Endothelial cell of umbilical vein (primary cell): Measurements from ENCODE around the gene GRAMD1B.

Source experiments
- MYC ChIP-seq: IDR thresholded peaks from one replicate; pipeline ENCODE4 v1.6.1; 2011; ENCODE audit warnings: mild to moderate bottlenecking, low read depth, low read length
- POLR2A ChIP-seq: IDR thresholded peaks from 2 replicates; pipeline ENCODE4 v1.6.1; 2012; ENCODE audit warnings: low read depth, mild to moderate bottlenecking, control low read depth, low read length
- POLR2AphosphoS5 ChIP-seq: IDR thresholded peaks from 2 replicates; pipeline ENCODE4 v1.6.1; 2012; ENCODE audit warnings: low read depth, mild to moderate bottlenecking, control low read depth, low read length, moderate library complexity; ENCODE audit not compliant: insufficient read depth
- TF ChIP-seq, protein P1 (sequence below), 2 donors: IDR thresholded peaks; 1 replicate in 1 of 2; 2 replicates in 1 of 2; pipeline ENCODE4 v1.5.1; 2011; ENCODE audit warnings: low read length in 2 of 2, mild to moderate bottlenecking in 2 of 2, moderate library complexity in 2 of 2, control low read depth in 1 of 2, inconsistent platforms in 1 of 2, low read depth in 1 of 2; ENCODE audit not compliant: insufficient read depth in 1 of 2; ENCODE audit errors: extremely low read depth in 1 of 2

DNA sequence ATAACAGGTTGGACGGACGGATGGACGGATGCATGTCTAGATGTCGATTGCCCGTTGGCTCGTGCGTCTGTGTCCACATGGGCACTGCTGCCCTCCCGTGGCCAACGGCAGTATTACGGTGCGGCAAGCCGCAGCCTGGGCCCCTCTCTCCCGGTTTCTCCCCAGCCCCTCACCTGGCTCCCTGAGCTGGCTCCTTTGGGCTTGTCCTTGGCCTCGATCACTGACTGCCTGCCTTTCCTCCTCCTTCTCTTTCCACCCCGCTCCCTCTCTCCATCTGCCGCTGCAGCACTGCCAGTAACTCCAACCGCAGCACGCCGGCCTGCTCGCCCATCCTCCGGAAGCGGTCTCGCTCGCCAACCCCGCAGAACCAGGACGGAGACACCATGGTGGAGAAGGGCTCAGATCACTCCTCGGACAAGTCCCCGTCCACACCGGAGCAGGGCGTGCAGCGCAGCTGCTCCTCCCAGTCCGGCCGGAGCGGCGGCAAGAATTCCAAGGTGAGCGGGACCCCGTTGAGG is 147.1 kb downstream of the GRAMD1B start:
- TF ChIP-seq, protein P1, sequence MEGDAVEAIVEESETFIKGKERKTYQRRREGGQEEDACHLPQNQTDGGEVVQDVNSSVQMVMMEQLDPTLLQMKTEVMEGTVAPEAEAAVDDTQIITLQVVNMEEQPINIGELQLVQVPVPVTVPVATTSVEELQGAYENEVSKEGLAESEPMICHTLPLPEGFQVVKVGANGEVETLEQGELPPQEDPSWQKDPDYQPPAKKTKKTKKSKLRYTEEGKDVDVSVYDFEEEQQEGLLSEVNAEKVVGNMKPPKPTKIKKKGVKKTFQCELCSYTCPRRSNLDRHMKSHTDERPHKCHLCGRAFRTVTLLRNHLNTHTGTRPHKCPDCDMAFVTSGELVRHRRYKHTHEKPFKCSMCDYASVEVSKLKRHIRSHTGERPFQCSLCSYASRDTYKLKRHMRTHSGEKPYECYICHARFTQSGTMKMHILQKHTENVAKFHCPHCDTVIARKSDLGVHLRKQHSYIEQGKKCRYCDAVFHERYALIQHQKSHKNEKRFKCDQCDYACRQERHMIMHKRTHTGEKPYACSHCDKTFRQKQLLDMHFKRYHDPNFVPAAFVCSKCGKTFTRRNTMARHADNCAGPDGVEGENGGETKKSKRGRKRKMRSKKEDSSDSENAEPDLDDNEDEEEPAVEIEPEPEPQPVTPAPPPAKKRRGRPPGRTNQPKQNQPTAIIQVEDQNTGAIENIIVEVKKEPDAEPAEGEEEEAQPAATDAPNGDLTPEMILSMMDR (IDR thresholded peaks at IDR 0.05; ENCODE audit: extremely low read depth in 1 of 2, insufficient read depth in 1 of 2, low read depth in 1 of 2, low read length in 2 of 2) = peak; percentile 83 to 94
- TF ChIP-seq MYC (peak; percentile 47), POLR2A (no peak), POLR2AphosphoS5 (no peak)
